Gastroesophageal sphincter (tissue), 4 donors: ENCODE data around the gene SPACDR. TPM values are rescaled to one million over a fixed set of nuclear protein-coding genes. Genes with fewer than 3 reads are reported as not detected.
A peak's percentile ranks its signal among the peaks of the same experiment; 100 is the strongest.

ENCODE experiments used
- ATAC-seq: fragments of 150-250 bp; one replicate; pipeline ENCODE4 v1.9.1; 2016; ENCODE audit warnings: mild to moderate bottlenecking, moderate library complexity
- H3K27ac ChIP-seq, 4 donors: fragments of 200-600 bp; sonication (generic) in 3 of 4; 1 replicate in 3 of 4; 2 replicates in 1 of 4; pipeline ENCODE4 v1.5.1; 2016 to 2019
- H3K27me3 ChIP-seq: fragments of 200-600 bp; sonication (generic); one replicate; pipeline ENCODE4 v1.5.1; 2019
- H3K36me3 ChIP-seq, 2 donors: fragments of 200-600 bp; sonication (generic); one replicate each; pipeline ENCODE4 v1.5.1; 2019; ENCODE audit warnings: control low read depth in 1 of 2
- H3K4me1 ChIP-seq, 3 donors: fragments of 200-600 bp; sonication (generic); 1 replicate in 2 of 3; 2 replicates in 1 of 3; pipeline ENCODE4 v1.5.1; 2016 to 2019; ENCODE audit warnings: control low read depth in 2 of 3
- H3K4me3 ChIP-seq, 2 donors: fragments of 200-600 bp; sonication (generic); one replicate each; pipeline ENCODE4 v1.5.1; 2019; ENCODE audit warnings: mild to moderate bottlenecking in 1 of 2, moderate library complexity in 1 of 2
- H3K9me3 ChIP-seq, 3 donors: fragments of 200-600 bp; sonication (generic); one replicate each; pipeline ENCODE4 v1.5.1; 2017 to 2019; ENCODE audit warnings: control low read depth in 2 of 3
- CTCF ChIP-seq, 4 experiments: fragments of 200-600 bp in 2 of 4; fragments of 450-650 bp in 2 of 4; sonication (generic) in 1 of 4; IDR thresholded peaks; one replicate each; pipeline ENCODE4 v1.5.1; 2017 to 2019; ENCODE audit warnings: antibody characterized with exemption in 4 of 4, mild to moderate bottlenecking in 2 of 4, moderate library complexity in 2 of 4
- EP300 ChIP-seq: sonication (generic); formaldehyde crosslinking; IDR thresholded peaks from one replicate; pipeline ENCODE4 v1.6.1; 2017; ENCODE audit warnings: antibody characterized with exemption, mild to moderate bottlenecking
- POLR2A ChIP-seq, 2 donors: fragments of 450-650 bp; IDR thresholded peaks; one replicate each; pipeline ENCODE4 v1.6.1; 2017; ENCODE audit warnings: antibody characterized with exemption in 2 of 2, mild to moderate bottlenecking in 2 of 2, moderate library complexity in 1 of 2
- POLR2AphosphoS5 ChIP-seq: sonication (generic); formaldehyde crosslinking; IDR thresholded peaks from one replicate; pipeline ENCODE4 v1.6.1; 2017; ENCODE audit warnings: antibody characterized with exemption
- WGBS, 2 donors: methylation state at CpG; one replicate each; pipeline ENCODE4 v1.1.5; 2018; ENCODE audit warnings: low coverage in 1 of 2; 5-methylcytosine and 5-hydroxymethylcytosine counted together
- total RNA-seq, 4 donors: library from RNA; depleted of rRNA; stranded (reverse); fragments of >200 nt; gene quantifications; one replicate each; pipeline ENCODE4 v1.1.0, GENCODE V29; 2016

Gene SPACDR
- total RNA-seq, 4 donors from 2014 or later: 0.67 TPM; not detected in 3

- Histone ChIP-seq H3K27me3 (no peaks in the 10 kb centered on the region), H3K9me3 (no peaks in the 10 kb centered on the region), H3K27ac (no peak overlapping the region), H3K36me3 (peaks cover 0 to 17% of the 10 kb centered on the region in 2 donors), H3K4me3 (no peak overlapping the region), H3K4me1 (peaks cover 0 to 35% (median 10%) of the 10 kb centered on the region in 3 donors)
- no peak for TF ChIP-seq POLR2AphosphoS5
- TF ChIP-seq EP300: no peak
- TF ChIP-seq CTCF (IDR thresholded peaks at IDR 0.05): no peak
- no peak for TF ChIP-seq POLR2A (IDR thresholded peaks at IDR 0.05)
- WGBS, 2 donors: 46 to 51% methylated on average over 2 of the region's 2 CpGs
- no peak for ATAC-seq
These were observed 25.9 kb downstream of the SPACDR start for GRCh38 chr7:100438172-100438571.

GRCh38 chr7:100437150-100438100, 26.6 kb downstream of the SPACDR start:
- Histone ChIP-seq H3K27ac (peak overlapping the region in 3 of 4 donors; percentile 92 to 99 (median 96)), H3K4me1 (peaks cover 0 to 42% (median 16%) of the 10 kb centered on the region in 3 donors), H3K36me3 (peaks cover 0 to 25% of the 10 kb centered on the region in 2 donors), H3K4me3 (peak overlapping the region in 1 of 2 donors; percentile 92), H3K27me3 (no peaks in the 10 kb centered on the region), H3K9me3 (no peaks in the 10 kb centered on the region)
- no peak for ATAC-seq
- 60 to 77% methylated on average over 1 to 12 of the region's 28 CpGs for WGBS, 2 donors
- TF ChIP-seq POLR2AphosphoS5: no peak
- TF ChIP-seq EP300: no peak
- no peak for TF ChIP-seq CTCF (IDR thresholded peaks at IDR 0.05)
- TF ChIP-seq POLR2A (IDR thresholded peaks at IDR 0.05): no peak

GRCh38 chr7:100435401-100436304, 28.4 kb downstream of the SPACDR start:
- peak; percentile 52 for ATAC-seq
- peaks cover 0 to 39% of the 10 kb centered on the region in 2 donors for H3K36me3 ChIP-seq
- H3K27ac ChIP-seq: peak overlapping the region; percentile 85 to 99 (median 94)
- no peak for TF ChIP-seq EP300
- peak; percentile 26 for TF ChIP-seq POLR2AphosphoS5
- peak in 1 of 2 donors; percentile 17 for TF ChIP-seq POLR2A (IDR thresholded peaks at IDR 0.05)
- WGBS, 2 donors: 17% methylated on average over 6 of the region's 81 CpGs; no CpG with 5 or more reads in 1 of the 2 donors
- peaks cover 0 to 60% (median 31%) of the 10 kb centered on the region in 3 donors for H3K4me1 ChIP-seq
- no peaks in the 10 kb centered on the region for H3K9me3 ChIP-seq
- peak overlapping the region; percentile 88 to 92 for H3K4me3 ChIP-seq
- H3K27me3 ChIP-seq: no peaks in the 10 kb centered on the region

- Histone ChIP-seq H3K9me3 (no peaks in the 10 kb centered on the region), H3K4me3 (peak overlapping the region in 1 of 2 donors; percentile 92), H3K27me3 (no peaks in the 10 kb centered on the region), H3K27ac (peak overlapping the region in 3 of 4 donors; percentile 92 to 99 (median 96)), H3K4me1 (peaks cover 0 to 66% (median 34%) of the 10 kb centered on the region in 3 donors), H3K36me3 (peaks cover 0 to 39% of the 10 kb centered on the region in 2 donors)
- TF ChIP-seq POLR2A (IDR thresholded peaks at IDR 0.05): no peak
- TF ChIP-seq EP300: no peak
- TF ChIP-seq POLR2AphosphoS5: no peak
- TF ChIP-seq CTCF (IDR thresholded peaks at IDR 0.05): no peak
- no peak for ATAC-seq
- 60 to 78% methylated on average over 11 to 13 of the region's 22 CpGs for WGBS, 2 donors
These were observed 29.5 kb downstream of the SPACDR start for GRCh38 chr7:100434297-100435144.
